GM21423 (cell line): ENCODE results near the gene KRT33A.
"Not testable (repeated sequence)": the region's sequence is repeated elsewhere in the genome, so short reads cannot be mapped to it uniquely, and the experiment has no call there.

Source experiments
- ATAC-seq: cut with Tn5 transposase; IDR thresholded peaks from one replicate; pipeline ENCODE4 v1.9.1; 2021; ENCODE audit warnings: mild to moderate bottlenecking, moderate library complexity; ENCODE audit not compliant: unreplicated experiment

The KRT33A gene

DNA sequence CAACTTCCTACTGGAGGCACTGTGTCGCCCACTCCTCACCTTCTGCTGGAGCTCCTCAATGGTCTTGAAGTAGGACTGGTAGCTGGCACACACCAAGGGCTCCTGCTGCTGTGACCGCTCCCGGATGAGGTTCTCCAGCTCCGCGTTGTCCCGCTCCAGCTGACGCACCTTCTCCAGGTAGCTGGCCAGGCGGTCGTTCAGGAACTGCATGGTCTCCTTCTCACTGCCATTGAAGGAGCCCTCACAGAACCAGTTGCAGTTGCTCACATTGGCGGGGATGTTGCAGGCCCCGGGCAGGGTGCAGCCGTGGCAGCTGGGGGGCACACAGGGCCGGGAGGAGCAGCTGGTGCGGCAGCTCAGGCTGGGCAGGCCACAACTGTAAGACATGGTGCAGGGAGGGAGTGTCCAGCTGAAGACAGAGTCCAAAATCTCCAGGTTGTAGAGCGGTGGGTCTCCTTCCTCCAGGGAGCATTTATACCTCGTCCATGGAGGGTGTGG, at the start of gene KRT33A:
TSS of gene KRT33A (minus strand) at position 448 of the 498 bp plus-strand sequence. CDS start at position 387, 61 bp downstream.
- not testable (repeated sequence) for ATAC-seq

DNA sequence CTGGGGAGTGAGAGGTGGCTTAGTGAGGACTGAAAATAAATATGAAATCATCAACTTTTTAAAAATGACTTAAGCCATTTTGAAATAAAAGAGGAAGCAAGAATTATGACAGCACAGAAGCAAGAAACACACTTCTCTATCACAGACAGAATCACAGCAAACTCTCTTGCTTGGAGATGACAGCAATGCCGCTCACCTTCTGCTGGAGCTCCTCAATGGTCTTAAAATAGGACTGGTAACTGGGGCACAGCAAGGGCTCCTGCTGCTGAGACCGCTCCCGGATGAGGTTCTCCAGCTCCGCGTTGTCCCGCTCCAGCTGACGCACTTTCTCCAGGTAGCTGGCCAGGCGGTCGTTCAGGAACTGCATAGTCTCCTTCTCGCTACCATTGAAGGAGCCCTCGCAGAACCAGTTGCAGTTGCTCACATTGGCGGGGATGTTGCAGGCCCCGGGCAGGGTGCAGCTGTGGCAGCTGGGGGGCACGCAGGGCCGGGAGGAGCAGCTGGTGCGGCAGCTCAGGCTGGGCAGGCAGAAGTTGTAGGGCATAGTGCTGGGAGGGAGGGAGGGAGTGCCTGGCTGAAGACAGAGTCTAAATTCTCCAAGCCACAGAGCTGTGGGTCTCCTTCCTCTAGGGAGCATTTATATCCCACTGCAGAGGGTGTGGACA, 46.5 kb upstream of the KRT33A start, which contains the start of gene KRT31:
TSS of gene KRT31 (minus strand) at position 613 of the 665 bp plus-strand sequence. CDS start at position 544, 69 bp downstream.
- ATAC-seq: no peak

DNA sequence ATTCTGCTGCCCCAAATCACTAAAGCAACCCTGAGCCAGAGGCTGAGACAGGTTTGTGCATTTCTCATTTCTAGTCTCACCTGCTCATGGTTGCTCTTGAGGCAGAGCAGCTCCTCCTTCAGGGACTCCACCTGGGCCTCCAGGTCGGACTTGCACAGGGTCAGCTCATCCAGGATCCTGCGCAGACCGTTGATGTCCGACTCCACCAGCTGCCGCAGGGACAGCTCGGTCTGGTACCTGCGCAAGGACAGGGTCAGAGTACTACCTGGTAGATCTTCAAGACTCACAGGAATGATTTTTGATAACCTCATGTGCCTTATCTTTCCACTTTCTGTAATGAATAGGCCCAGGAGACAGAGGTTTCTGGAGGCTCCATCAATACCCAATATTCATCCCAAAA, 45.7 kb upstream of the KRT33A start:
- ATAC-seq: no peak

DNA sequence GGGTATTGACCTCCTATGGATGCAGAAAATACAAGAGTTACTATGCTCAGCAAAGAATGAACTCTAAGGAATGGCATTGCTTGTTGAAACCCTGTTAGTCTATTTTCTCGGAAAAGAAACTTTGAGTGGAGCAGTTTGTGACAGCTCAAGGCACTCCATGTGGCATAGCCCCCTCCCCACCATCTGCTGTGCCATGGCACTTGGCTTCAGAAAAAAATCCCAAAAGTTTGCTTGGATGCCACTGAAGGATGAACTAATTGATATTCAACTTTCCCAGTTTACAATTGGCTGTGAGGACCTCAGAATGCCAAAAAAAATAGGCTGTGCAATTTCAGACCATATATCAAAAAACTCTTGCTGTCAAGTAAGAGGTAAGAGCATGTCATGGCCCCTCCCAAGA, 45.0 kb upstream of the KRT33A start:
- ATAC-seq: no peak

DNA sequence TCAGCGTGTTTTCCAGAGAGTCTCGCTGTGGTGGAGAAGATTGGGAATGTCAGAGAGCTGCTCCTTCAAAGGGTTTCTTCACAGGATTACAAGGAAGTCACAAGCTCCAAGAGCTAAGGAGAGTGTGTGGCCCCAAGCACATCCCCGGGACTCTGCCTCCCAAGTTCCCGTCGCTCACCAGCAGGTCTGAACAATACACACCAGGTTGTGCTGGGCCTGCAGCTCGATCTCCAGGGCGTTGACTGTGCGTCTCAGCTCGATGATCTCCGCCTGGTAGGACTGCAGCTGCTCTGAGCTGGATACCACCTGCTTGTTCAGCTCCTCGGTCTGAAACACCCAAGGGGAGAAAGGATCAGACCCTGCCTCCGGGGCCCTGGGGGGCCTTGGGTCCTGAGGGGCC, 44.4 kb upstream of the KRT33A start:
- ATAC-seq: not testable (repeated sequence)

DNA sequence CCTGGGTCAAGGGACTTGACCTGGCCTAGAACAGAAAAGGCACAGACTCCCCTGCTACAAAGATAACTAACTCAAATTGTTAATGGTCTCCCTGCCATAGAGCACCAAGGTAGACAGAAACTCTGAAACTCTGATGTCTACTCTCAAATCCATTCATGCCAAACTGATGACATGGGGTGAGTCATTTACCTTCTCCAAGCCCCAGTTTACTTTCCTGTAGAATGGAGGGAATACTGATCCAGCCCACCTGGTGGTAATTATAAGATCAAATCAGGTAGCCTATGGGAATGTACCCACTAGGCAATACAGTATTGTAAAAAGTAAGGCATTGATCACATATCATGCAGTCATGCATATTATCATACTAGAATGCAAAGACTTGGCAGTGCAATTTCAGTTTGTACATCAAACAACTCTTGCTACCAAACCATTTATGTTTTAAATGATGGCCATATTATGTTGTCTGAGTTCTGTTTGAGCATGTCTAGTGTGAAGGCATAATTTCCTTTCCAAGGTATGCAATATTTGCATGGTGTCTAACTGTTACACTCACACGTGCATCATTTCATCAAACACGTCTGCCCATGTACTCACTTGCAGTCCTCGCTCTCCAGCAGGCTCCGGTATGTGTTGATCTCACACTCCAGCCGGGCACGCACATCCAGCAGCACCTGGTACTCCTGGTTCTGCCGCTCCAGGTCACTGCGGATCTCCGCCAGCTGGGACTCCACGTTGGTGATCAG, 43.8 kb upstream of the KRT33A start:
- ATAC-seq: no peak

DNA sequence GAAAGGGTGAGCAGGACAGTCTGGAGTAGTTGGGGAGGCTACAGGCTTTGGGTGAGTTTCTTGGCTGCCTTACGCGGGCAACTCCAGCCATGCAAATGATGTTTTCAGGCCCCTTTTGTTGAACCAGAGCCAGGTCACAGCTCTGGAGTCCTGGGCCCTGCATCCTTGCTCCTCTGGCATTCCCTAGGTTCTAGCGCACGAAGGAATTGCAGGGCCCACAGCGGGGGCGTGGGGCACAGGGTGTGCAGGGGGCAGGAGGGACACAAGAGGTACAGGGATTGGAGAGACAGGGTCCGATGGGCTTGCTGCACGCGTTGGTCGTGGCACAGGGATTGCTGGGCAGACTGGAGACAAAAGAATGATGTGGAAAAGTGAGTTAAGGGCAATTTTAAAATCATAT, 43.2 kb upstream of the KRT33A start:
- ATAC-seq: no peak

DNA sequence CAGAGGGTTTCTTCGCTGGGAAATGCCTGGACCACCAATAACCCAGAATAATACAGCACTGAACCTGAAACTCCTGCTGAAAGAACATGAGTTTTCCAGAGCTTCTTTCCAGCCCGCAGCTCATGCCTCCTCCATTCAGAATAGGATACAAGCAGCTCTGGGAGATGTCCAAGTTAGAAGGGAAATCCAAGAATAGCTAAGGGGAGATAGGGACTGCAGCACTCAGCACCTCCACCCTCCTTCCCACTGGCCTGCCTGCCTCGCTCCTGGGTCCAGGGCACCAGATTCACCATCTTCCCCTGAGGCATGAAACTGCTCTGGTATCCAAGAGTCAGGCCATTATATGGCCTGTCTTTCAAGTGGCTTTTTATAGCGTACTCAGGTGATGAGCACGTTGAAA, 42.7 kb upstream of the KRT33A start:
- no peak for ATAC-seq

DNA sequence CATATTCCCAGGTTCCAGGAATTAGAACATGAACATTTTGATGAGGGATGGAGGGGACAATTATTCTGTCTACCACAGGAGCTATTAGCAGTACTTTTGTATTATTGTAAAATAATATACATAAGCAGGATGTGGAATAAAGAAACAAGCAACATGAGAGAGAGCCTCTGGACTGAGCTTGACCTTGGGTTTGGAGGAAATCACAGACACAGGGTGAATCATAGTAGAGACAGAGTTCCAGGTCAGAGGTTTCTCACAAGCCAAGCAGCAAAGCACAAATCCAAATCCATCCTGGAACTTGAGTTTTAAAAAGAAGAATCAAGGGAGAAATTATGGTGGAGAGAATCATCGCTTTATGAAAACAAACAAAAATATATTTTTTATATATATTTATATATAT, 41.6 kb upstream of the KRT33A start:
- ATAC-seq: no peak

DNA sequence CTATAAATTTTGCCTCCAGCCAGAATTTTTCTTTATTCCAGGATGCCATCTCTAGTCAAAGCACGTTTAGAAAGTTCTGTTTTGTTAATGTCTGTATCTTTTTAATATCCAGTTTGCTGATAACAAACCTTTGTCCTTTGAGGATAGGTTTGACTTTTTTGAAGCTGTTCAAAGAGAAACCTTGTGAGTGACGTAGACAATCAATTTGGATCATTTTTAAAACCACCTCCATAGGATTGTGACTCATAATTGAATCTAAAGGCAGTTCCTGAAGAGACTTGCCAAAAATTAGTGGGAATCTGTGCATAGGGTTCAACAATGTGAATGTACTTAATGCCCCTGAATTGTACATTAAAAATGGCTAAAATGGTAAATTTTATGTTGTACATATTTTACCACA, 40.9 kb upstream of the KRT33A start:
- ATAC-seq: no peak

DNA sequence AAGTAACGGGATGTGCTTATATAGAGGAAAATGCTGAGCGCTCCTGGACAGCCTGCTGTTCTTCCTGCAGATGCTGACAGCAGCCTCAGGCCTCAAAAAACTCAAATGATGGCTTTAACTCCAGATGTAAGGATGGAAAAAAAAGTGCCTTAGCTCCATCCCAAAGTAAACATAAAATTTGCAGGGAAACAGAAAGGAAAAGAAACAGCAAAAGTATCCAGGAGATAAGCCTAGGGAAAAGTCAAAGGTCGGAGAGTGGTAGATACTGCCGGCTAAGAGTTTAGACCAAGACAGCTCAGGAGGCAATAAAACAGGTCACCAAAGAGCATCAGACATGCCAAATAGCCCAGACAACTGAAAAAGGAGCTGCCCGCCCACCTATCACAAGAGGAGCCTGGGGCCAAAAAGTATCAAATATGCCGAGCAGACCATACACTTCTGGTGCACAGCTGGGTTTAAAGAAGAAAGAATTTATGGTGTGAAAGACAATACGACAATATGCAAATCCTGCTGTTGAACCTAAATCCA, 39.8 kb upstream of the KRT33A start:
- no peak for ATAC-seq

DNA sequence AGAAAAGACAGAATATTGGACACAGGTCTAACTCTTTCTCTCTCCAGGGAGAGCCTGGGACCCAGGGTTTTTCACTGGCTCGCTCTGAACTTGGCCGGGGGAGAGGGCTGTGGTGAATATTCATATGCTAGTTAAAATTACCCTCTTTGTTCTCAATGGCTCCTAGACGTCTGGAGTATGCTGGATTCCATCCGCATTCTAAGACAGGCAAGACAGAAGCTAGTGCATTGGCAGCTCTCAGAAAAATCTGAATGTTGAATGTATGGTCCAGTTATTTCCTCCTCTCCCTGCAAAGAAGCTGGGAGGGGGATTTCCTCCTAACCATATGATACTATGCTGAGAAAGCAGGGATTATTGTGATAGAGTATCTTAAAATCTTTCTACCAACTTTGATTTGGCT, 37.0 kb upstream of the KRT33A start:
- ATAC-seq: no peak

DNA sequence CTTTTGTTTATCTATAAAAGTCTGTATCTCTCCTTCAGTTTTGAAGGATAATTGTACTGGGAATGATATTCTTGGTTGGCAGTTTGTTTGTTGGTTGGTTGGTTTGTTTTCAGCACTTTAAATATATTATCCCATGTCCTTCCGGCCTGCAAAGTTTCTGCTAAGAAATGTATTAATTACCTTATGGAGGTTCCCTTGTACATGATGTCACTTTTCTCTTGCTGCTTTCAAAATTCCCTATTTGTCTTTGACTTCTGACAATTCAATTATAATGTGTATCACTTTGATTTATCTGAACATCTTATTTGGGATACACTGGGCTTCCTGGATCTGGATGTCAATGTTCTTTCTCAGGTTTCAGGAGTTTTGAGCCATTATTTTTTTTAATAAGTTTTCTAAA, 35.6 kb upstream of the KRT33A start:
- no peak for ATAC-seq

DNA sequence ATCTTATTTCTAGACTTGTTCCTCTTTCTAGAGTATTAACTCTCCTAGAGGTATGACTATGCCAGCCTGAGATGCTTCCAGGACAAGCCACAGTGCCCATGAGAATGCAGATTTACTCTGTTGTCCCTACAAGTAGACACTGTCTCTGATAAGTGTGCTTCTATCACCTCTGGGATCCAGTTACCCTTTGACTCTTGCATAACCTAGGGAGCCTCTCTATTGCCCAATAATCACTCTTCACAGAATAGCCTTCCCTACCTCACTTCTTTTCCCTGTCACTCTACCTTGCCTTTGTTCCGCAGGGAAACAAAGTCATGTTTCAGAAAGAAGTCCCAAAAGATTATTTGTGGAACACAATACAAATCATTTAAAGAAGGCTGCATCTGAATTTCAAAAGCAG, 33.1 kb upstream of the KRT33A start:
- ATAC-seq: no peak

DNA sequence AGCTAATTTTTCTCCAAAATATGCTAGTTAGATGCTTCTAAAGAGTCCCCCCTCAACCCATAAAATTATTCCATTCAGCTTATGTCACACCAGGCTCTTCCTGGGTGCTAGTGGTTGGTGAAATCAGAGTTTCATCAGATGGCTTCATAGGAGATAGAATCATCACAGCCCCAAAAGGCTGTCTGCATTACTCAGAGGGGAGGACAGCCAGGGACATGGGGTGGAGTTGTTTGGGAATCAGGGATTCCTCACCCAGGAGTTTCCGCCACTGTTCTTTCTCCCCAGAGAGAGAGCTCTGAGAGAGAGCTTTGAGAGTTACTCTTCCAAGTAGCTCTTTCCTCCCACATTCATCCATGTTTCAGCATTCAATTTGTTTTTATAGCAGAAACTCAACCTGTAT, 31.8 kb upstream of the KRT33A start:
- ATAC-seq: no peak

DNA sequence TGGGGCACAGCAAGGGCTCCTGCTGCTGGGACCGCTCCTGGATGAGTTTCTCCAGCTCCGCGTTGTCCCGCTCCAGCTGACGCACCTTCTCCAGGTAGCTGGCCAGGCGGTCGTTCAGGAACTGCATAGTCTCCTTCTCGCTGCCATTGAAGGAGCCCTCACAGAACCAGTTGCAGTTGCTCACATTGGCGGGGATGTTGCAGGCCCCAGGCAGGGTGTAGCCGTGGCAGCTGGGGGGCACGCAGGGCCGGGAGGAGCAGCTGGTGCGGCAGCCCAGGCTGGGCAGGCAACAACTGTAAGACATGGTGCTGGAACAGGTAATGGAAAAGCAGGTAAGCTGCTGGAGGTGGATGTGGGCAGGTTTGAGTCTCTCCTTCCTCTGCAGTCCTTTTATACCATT, 31.3 kb upstream of the KRT33A start, which contains the start of gene KRT34:
TSS of gene KRT34 (minus strand) at position 364 of the 400 bp plus-strand sequence. CDS start at position 304, 60 bp downstream.
- ATAC-seq: not testable (repeated sequence)

DNA sequence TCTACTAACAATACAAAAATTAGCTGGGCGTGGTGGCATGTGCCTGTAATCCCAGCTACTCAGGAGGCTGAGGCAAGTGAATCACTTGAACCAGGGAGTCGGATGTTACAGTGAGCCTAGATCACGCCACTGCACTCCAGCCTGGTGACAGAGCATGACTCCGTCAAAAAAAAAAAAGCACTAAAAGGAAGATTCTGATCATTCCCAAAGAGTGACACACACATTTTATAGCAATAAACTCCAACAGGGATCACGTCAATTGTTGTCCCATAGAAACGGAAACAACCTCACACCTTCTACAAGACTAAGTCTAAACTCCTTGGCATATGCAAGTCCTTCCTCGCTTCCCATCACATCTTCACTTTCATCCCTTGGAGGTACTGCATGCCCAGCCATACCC, 29.5 kb upstream of the KRT33A start:
- not testable (repeated sequence) for ATAC-seq

DNA sequence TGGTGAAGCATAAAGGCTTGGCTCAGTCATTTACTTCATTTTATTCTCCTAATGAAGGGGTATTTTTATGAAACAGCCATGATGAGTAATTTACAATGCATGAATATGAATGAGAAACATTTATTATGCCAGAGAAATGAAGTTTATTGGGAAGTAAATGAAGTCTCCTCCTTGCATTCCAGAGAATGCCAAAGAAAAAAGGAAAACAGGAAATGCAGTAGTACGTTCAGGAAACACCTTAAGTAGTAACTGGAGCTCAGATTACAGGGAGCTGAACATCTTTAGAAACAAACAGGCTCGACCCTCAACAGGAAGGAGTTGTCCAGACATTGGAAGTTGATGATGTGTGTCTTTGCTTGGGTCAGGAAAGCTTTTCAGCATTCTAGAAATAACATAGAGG, 26.9 kb upstream of the KRT33A start:
- no peak for ATAC-seq

DNA sequence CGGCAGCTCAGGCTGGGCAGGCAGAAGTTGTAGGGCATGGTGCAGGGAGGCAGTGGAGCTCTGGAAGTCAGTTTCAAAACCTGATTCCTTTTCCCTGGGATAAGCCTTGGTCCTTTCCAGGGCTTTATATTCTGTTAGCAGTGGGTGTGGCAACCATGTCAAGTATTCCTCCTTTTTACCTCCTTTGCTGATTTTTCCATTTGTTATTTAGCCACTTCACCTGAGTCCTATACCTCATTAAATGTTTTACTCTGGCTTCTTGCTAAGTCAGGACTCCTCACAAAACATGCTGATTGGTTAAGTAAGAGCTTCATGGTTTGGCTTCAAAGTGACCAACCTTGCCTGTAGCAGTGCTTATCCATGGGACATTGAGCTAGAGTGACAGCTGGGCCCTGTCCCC, 19.1 kb upstream of the KRT33A start, which contains the start of gene KRT33B:
TSS of gene KRT33B (minus strand) at position 101 of the 400 bp plus-strand sequence. CDS start at position 38, 63 bp downstream.
- ATAC-seq: no peak

DNA sequence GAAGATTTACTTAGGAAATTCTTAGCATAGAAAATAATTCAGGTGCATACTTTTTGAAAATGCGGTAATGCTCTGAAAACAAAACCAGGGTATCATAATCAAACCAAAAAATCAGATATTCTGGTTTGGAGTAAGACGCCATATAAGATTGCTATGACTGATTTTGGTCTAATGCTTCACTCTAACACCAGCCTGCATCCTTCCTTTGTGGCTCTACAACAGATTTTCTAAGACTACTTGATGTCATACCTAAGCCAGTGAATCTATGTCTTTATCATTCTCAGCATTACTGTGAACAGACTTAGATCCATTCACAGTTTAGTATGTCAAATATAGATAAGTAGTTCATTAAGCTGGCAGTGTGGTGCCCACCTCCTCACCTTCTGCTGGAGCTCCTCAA, 18.4 kb upstream of the KRT33A start:
- no peak for ATAC-seq

DNA sequence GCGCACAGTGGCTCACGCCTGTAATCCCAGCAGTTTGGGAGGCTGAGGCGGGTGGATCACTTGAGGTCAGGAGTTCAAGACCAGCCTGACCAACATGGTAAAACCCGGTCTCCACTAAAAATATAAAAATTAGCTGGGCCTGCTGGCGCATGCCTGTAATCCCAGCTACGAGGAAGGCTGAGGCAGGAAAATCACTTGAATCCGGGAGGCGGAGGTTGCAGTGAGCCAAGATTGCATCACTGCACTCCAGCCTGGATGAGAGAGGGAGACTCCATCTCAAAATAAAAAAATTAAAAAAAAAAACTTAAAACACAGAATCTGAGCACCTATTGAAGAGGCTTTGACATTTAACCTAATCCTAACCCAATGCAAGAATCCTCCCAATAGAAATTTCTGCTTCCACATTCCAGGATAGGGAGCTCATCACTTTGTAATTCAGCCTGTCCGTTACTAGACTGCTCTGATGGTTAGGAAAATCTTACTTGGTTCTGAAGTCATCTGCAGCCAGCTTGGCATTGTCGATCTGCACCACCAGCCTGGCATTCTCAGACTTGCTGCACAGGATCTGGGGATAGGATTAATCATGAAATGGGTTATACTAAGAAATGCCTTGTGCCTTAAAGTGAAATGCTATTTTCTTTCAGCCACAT, 16.9 kb upstream of the KRT33A start:
- no peak for ATAC-seq
